Stimulated activated CD8-positive, alpha-beta memory T cell treated with anti-CD3 and anti-CD28 coated beads, Interleukin-7, amount 100 ng/mL, for 48 hours (primary cell): ENCODE results near the gene TIAM1.

Experiments
- DNase-seq, 2 donors: peaks; one replicate each; pipeline ENCODE4 v3.0.0-alpha.2; 2020; ENCODE audit warnings: low read depth in 1 of 2; ENCODE audit errors: extremely low read depth in 1 of 2

The TIAM1 gene

DNA sequence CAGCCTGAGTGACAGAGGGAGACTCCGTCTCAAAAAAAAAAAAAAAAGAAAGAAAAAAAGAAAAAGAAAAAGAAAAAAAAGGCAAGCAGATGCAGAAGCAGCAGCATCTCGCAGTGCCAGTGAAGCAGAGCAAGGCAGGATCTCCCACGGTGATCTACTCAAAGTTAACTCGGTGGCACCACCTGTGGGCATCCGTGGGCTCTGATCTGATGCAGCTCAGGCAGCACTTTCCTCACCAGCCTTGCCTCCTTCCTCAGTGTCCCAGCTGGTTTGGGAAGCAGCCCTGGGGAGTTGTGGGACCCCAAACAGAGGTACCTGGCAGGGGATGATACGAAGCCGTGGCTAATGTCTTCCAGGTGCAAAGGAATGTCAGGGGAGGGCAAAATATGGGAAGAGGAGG lies 201.5 kb downstream of the TIAM1 start:
- no peak for DNase-seq

DNA sequence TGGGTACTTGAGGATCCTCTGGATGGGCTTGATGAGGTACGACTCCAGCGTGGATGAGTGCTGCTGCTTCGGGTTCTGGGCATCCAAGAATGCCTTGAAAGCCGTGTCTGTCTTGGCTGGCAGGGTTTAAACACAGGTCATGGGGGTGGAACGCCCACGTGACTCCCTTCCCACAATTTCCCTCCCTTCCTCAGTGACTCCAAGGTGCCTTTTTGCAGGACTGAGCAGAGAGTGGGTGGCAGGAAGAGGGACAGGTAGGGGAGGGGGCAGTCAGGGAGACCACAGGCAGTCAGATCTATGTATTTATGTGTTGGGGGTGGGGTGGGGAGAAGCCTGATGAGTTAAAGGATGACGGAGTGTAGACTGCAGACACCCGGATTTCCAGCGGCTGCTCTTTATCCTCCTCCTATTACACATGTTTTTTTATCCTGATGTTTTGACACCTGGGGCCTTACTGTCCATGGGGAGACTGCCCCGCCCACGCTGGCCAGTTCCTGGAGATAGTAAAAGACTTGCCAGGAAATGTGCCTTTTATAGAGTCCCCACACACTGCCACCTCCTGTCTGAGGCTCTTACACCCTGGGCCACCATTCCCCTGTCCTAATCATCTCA lies 202.6 kb downstream of the TIAM1 start:
- no peak for DNase-seq

DNA sequence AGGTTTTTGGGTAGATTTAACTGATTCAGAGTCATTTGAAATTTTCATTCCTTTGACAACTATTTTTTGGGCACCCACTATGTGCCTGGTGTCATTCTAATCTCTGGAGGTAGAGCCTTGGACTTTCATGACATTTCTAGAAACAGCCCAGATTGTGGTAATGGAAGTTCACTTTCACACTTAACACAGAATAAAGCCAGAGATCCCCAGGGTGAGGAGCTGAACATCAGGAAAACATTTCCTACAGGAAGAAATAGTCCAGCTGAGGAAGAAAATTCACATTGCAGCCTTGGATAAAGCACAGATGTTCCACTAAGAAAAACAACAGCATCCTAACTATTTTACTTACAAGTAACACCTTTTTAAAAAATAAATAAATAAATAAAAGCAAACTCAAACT lies 203.4 kb downstream of the TIAM1 start:
- no peak for DNase-seq

DNA sequence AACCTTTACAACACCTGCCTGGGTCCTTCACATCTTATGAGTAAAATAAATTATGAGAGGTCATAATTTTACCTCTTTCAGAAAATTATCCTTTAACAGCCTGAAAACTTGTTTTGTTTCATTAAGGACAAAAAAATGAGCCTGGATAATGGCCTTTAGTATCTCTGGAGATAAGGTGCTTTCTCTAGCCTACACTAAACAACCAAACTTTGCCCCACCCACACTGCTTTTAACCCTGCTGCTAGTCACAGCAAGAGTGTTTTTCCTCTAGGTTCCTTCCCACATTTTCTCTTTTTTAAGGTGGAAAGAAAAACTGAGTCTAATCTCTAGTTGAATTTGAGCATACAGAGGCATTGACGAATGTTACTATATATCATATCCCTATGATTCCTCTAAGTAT lies 204.0 kb downstream of the TIAM1 start:
- no peak for DNase-seq

DNA sequence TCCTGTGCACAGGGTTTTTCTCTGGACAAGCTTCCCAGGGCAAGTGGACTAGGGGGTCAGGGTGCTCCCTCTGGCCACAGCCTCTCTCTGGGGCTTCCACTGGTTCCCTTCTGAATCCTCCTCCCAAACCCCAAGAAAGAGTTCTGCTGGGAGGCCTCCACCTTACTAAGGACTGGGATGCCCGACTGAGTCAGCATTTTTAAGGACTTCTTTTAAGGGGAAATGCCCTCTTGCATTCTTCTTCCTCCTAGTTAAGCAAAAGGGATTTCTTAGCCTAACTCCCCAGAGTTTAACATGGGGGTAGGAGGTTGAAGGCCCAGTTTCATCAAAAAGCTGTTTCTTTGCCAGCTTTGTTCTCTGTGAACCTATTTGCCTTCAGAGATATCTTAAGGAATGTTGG lies 206.1 kb downstream of the TIAM1 start:
- no peak for DNase-seq

DNA sequence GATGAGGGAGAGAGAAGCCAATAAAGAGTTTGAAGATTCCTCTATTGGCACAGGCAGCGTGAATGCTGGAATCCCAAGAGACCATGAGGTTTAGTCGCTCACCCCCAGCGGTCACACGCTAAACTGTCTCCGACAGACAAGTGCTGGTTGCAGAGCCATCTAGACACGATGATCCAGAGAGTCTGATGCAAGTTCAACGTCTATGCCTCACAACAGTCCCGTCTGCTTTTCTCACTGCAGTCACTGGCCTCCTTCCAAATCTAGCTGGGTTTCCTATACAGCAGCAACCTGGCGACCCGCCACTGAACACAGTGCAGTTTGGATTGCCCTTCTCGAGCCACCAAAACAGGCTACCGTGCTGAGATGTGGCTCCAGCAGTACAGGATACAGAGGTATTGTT lies 207.2 kb downstream of the TIAM1 start:
- DNase-seq: no peak

DNA sequence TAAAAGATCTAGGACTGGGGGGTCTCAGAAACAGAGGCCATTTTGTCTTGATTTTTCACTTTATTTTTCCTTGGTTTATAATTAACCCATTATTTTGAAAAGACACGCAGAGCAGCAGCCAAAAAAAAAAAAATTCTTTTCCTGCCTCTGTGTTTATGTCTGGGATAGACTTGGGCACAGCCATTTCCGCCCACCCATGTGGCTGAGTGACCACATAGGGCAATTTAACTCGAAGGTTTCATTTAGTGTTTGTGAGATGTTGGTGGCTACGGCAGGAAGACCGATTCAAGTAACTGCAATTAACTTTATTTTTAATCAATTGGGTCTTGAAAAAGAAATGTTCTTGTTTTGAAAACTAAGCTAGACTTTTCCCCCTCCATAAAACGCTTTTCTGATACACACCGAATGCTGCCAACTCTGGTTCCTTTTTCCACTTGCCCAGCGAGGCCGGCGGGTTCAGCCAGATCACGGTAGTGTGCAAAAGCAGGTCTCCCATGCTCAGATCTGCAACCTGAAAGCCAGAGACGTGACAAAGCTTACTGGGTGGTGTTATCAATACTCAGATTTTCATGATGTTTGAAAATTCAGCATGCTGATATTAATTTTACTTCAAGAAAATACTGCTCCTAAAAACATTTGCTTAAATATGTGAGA lies 208.4 kb downstream of the TIAM1 start:
- DNase-seq: no peak

DNA sequence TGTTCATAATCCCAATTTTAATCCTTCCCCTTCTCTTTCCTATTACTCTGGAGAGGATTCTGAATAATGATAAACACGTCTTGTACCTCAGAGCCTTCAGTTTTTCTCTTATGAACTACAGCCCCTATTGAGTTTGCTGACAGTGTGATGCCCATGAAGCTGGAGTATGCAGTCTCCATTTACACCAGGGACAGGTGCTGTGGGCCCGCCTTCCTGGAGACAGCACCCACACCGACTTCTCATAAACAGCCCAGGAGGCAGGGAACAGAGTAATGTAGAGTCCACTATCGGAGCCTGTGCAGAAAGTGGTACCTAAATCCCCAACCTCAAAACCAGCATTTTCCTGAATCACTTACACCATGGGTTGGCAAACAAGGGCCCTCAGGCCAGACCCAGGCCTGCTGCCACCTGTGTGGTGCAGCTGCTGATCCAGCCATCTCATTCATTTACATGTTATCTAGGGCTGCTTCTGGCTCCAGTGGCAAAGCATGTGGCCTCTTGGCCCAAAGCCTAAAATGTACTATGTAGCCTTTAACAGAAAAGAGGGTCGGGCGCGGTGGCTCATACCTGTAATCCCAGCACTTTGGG lies 210.7 kb downstream of the TIAM1 start:
- no peak for DNase-seq

DNA sequence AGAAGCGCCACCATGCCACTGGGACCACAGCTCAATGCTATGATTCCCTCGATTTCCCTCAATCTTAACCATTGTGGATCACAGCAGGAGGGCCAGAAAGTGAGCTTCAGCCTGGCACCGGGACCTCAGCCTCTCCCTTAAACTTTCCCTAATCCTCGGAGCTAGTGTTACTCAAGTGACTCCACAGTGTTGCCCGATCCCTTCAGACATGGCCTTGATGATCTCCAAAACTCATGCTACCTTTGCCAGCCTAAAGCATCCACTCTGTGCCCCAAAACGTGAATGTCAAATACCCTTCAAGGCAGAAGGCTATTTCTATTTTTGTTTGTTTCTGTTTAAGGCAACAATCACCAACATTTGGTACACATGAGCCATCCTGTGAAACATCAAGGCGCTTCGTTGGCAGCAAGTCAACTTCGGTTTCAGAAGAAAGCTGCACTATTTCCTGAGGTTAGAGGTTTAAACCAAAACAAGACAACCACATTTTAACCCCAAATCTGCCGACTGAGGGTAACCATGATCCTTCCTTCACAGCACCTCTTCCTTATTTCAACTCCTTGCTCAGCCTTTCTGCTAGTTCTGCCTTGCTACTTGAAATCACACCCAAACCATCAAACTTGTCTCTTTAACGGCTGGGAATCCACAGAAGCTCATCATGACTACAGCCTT lies 211.4 kb downstream of the TIAM1 start:
- peak in 1 of 2 donors; percentile 61 for DNase-seq

DNA sequence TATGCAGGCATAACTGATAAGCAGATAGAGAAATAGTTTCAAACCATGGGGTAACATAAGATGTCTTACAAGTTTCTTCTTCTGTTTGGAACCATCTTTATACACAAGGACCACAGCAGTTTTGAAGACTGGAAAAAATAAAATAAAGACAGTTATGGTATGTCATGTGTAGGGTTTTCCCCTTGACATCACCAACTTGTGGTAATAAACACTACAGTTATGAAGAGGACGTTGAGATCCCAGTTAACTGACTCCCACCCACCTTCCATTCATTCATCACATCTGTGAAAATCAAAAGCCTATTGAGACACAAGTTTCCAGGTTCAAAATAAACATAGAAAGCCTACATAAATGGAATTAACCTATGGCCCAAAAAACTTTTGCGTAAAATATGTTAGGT lies 213.2 kb downstream of the TIAM1 start:
- DNase-seq: no peak

DNA sequence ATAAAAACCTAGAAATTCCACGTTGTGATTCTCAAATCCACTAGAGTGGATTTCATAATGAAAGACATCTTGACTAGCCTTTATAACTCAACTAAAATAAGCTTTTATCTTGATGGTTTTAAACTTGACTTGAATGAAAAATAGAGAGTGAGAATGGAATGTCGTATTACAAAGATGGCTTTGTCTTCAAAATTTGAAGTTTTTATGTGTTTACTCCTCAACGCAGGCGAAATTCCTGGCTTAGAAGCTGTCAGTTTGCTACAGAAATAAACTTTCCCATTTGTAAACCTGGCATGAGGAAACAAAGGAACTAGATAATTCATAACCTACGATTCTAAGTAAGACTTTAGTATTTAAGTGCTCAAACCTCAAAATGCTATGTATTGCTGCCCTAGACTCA lies 215.8 kb downstream of the TIAM1 start:
- DNase-seq: no peak

DNA sequence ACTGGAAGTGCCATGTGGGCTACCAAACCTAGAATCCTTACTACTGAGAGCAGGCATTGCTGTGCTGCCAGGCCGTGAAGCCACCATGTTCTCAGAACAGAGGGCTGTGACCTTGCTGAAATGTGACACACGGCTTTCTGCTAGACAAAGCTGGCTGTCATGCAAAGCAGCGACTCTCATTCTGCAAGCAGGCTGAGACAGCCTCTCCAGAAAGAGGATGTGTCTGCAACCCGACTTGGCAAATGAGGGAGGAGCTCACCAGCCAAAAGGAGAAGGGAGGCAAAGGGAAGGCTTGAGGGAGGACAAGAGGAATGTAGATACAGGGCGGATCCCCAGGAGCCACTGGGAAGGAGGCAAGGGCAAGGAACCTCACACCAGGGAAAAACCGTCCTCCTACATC lies 220.1 kb downstream of the TIAM1 start:
- no peak for DNase-seq

DNA sequence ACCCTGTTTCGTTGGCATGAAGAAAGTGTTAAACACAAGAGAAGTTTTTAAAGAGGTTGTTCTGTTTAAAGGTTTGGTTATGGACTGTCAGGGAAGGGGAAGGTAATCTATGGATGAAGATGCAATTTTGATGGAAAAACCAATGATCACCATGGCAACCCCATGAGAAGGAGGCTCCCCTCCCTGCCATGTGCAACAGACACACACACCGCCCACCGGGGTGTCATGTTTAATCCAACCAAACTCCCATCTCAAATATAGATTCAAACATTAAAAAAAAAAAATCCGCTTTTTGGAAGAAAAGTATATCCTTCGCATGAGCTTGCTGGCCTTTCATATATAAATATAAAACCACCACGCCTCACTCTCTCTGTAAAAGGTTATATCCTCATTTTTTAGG lies 224.9 kb downstream of the TIAM1 start:
- DNase-seq: no peak

DNA sequence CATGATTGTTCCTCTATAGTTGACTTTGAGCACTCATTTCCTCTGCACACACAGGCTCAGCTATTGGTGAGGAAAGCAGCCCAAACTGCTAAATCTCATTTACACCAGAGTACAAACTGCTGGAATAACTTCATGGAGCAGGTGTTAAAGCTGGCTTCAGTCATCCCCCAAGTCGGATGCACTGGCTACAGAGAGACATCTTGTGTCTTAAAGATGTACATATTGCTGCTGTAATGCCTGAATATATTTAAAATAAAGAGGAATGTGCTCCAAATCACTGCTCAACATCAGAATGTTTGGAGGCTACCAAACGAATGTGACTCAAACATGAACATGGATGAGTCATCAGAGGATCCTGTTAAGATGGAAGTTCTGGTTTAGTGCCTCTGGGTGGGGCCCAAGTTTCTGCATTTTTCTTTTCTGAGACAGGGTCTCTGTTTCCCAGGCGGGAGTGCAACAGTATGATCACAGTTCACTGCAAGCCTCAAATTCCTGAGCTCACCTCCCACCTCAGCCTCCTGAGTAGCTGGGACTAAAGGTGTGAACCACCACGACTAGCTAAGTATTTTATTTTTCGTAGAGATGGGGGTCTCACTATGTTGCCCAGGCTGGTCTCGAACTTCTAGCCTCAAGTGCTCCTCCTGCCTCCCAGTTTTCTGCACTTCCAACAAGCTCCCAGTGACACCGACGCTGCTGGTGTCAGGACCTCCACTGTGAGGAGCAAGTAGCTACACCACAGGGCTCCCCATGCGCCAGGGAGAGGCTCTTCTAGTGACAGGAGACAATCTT lies 226.7 kb downstream of the TIAM1 start:
- no peak for DNase-seq

DNA sequence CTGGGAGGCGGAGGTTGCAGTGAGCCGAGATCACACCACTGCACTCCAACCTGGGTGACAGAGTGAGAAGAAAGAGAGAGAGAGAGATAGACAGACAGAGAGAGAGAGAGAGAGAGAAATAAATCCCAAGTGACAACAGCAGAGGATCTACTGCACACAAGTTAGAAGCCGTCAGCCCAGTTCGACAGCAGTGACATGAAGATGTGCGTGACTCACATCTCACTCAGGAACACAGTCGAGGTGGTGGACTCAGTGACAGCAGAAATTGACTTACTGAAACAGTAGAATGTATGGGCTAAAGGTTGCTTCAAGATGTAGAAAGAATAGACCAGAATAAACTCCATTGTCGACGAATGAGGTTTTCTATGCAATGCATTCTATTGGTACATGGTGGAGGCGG lies 228.8 kb downstream of the TIAM1 start:
- DNase-seq: no peak

DNA sequence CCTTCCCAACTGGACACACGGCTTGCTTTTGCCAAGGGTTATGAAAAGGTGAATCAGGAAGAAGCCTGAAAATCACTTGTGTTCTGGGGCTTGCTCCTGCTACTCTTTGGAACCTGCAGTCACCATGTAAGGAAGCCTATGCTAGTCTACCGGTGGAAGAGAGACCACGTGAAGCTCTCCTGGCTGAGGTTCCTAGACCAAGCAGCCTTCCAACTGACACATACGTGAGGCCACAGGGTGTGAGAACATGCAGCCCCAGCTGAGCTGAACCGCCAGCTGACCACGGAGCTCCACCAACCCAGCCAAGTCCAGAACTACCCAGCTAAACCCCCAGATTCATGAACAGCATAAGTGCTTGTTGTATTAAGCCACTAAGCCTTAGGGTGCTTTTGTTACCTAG lies 233.0 kb downstream of the TIAM1 start:
- DNase-seq: no peak

DNA sequence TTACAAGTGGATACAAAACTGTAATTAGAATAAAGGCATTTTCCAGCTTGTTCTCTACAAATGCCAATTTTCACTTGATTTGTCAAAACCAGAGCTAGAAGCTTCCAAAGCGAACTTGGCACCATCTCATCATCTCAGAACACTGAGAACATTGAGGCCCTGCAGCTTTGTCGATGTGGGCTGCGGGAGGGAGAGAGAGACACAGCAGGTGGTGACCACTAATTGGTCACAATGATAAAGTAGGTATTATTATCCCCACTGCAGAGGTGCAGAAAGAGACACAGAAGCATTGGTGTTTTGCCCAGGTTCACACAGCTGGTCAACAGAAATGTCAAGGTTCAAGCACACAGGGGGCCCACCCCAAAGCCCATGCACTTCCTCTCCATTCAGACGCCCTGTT lies 233.6 kb downstream of the TIAM1 start:
- no peak for DNase-seq

DNA sequence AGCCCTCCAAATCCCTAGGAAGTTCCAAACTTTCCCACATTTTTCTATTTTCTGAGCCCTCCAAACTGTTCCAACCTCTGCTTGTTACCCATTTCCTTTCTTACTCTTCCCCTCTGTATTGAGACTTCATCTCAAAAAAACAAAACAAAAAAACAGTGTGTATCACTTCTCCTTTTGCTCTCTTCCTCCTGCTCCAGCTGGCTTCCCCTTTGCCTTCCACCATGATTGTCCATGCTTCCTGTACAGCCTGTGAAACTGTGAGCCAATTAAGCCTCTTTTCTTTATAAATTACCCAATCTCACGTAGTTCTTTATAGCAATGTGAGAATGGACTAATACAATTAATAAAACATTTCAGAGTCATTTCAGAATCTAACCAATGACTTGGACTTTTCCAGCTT lies 236.2 kb downstream of the TIAM1 start:
- no peak for DNase-seq

DNA sequence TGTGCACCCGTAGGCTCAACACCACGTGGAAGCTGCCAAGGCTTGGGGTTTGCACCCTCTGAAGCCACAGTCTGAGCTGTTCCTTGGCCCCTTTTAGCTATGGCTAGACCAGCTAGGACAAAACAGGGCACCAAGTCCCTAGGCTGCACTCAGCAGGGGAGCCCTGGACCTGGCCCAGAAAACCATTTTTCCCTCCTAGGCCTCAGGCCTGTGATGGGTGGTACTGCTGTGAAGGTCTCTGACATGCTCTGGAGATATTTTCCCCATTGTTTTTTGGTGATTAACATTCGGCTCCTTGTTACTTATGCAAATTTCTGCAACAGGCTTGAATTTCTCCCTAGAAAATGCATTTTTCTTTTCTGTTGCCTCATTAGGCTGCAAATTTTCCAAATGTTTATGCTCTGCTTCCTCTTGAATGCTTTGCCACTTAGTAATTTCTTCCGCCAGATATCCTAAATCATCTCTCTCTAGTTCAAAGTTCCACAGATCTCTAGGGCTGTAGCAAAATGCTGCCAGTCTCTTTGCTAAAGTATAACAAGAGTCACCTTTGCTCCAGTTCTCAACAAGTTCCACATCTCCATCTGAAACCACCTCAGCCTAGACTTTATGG lies 236.8 kb downstream of the TIAM1 start:
- no peak for DNase-seq

DNA sequence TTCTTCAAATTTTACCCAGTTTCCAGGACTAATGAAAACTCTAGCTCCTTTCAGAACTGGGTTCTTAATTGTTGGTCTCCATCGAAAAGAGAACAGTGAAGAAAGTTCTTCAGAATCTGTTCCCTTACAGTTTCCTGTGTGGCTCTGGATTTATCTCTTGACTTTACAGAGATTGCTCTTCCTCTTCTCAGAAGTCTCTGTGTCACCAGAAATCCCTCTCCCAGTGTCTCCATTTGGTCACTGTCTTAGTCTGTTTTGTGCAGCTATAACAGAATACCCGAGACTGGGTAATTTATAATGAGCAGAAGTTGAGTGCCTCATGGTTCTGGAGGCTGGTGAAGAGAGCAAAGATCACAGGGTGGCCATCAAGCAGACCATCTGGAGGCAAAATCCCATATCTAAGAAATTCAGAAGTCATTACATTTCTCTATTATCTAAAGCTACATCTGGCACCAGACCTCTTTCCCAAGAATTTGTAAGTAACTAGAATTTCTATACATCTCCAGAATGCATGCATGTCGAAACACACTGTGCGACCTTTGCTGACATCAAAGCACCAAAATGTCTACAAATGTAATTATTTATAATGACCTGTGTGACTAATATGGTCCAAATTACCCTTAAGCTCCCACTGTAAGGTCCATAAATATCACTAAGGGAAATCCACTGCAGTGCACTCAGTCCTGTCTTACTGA lies 240.3 kb downstream of the TIAM1 start:
- no peak for DNase-seq
